ENCODE results near the gene OSTC.

DNA sequence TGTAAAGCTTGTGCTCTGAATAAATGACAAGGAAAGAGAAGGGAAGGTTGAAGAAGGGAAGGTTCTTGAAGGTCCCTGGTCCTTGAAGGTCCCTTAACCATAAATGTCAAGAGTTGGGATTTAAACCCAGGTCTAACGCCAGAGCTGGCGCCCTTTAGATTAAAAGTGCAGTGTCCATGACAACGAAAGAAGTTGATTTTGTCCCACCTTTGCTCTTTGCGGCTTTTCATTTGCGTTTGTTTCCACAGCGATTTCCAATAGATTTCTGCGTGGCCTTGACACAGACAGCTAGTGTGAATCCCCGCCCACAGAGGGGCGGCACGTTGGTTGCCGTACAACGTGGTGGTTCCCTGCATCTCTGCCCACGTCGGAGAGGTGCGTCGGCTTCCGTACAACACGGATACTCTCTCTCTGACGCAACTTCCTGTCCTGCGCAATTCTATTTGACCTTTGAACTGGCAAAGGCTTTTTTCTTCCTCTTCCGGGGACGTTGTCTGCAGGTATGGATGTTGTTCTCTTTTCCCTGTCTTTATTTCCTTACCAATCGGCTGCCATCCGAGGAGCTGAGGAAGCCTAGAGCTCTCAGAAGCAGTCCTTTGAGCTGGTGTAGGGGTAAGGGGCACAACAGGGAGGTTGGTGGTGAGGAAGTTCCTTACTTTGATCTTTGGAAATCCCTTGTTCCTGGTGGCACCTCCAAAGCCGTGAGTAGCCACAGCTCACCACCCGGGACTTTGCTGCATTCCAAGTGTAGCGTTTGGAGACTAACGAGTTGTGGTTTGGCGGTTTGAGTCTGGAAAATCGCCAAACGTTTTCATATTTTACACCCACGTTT lies 30.1 kb upstream of the OSTC start, which contains the start of gene RPL34:
- TF ChIP-seq POLR2A (IDR thresholded peaks at IDR 0.05; ENCODE audit: low read length) (peak; percentile 99), GATA1 (IDR thresholded peaks at IDR 0.05; ENCODE audit: low read depth, low read length) (no peak)
